ENCODE measurements around the gene PTPRS.
"Not testable (repeated sequence)": the region's sequence is repeated elsewhere in the genome, so short reads cannot be mapped to it uniquely, and the experiment has no call there.

Gene PTPRS

DNA sequence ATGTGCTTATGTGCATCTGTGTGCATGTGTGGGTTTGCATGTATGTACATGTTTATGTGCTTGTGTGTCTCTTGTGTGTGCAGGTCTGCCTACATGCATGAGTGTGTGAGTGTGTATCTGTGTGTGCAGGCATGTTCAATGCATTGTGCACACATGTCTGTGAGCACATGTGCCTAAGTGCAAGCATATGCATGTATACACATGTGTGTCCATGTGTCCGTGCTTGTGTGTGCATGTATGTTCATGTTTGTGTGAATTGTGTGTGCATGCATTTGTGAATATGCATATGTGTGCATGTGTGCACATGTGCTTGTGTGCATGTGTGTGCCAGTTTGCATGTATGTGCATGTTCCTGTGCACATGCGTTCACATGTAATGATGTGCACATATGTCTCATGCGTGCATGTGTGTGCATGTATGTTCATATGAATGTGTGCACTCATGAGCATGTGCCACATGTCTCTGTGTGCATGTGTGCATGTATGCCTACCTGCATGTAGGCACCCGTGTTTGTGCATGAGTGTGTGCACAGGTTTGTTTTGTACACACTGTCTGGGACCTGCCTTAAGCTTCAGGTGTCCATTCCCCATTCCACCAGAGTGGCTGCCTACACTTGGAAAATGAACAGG lies 32.1 kb upstream of the PTPRS start:
- TF ChIP-seq, protein P1, sequence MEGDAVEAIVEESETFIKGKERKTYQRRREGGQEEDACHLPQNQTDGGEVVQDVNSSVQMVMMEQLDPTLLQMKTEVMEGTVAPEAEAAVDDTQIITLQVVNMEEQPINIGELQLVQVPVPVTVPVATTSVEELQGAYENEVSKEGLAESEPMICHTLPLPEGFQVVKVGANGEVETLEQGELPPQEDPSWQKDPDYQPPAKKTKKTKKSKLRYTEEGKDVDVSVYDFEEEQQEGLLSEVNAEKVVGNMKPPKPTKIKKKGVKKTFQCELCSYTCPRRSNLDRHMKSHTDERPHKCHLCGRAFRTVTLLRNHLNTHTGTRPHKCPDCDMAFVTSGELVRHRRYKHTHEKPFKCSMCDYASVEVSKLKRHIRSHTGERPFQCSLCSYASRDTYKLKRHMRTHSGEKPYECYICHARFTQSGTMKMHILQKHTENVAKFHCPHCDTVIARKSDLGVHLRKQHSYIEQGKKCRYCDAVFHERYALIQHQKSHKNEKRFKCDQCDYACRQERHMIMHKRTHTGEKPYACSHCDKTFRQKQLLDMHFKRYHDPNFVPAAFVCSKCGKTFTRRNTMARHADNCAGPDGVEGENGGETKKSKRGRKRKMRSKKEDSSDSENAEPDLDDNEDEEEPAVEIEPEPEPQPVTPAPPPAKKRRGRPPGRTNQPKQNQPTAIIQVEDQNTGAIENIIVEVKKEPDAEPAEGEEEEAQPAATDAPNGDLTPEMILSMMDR (IDR thresholded peaks at IDR 0.05; ENCODE audit: low read length, missing control alignments) = no peak
- no peak for DNase-seq (ENCODE audit: low read depth)
- no peak overlapping the region for H3K4me3 ChIP-seq (replicated peaks; ENCODE audit: low read depth, low read length)

DNA sequence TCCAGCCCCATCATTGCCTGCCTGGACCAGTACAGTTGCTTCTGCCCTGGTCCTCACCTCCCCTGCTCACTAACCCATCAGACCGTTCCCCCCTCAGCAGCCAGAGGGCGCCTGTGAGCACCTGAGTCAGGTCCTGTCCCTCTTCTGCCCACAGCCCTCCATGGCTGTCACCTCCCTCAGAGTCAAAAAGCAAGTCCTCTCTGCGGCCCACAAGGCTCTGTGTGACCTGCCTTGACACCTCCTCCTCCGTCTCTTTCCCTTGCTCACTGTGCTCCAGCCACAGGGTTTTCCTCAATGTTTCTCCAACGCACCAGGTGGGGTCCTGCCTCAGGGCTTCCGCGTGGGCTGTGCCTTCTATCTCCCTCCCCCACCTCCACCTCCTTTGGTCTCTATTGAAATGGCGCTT lies 29.4 kb upstream of the PTPRS start:
- TF ChIP-seq, protein P1 (IDR thresholded peaks at IDR 0.05; ENCODE audit: low read length, missing control alignments) = peak; percentile 71
- no peak overlapping the region for H3K4me3 ChIP-seq (replicated peaks; ENCODE audit: low read depth, low read length)
- peak; percentile 28 for DNase-seq (ENCODE audit: low read depth)

DNA sequence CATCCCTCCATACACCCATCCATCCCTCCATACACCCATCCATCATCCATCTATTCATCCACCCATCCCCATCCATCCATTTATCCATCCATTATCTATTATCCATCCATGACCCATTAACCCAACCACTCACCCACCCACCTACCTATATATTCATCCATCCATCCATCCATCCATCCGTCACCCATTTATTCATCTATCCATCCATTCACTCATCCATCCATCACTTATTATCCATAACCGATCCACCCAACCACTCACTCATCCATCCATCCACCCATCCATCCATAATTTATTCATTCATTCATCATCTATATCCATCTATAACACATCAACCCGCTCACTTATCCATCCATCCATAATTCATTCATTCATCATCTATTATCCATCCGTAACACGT lies 28.7 kb upstream of the PTPRS start:
- no peak for DNase-seq (ENCODE audit: low read depth)
- TF ChIP-seq, protein P1 (IDR thresholded peaks at IDR 0.05; ENCODE audit: low read length, missing control alignments) = no peak
- no peak overlapping the region for H3K4me3 ChIP-seq (replicated peaks; ENCODE audit: low read depth, low read length)

DNA sequence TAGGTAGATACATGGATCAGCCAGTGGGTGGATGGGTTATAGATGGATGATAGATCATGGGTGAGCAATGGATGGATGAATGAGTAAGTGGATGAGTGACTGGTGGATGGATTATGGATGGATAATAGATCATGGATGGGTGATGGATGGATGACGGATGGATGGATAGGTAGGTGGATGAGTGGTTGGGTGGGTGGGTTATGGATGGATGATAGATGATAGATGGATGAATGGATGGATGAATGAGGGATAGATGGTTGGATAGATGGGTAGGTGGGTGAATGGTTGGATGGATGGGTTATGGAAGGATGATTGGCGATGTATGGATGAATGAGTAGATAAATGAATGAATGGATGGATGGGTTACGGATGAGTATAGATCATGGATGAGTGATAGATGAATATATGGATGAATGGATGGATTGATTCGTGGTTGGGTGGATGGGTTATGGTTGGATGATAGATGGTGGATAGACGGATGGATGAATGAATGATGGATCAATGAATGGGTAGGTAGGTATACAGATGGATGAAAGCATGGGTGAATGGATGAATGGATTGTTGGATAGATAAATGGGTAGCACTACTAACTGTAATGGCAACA lies 27.0 kb upstream of the PTPRS start:
- TF ChIP-seq, protein P1 (IDR thresholded peaks at IDR 0.05; ENCODE audit: low read length, missing control alignments) = no peak

DNA sequence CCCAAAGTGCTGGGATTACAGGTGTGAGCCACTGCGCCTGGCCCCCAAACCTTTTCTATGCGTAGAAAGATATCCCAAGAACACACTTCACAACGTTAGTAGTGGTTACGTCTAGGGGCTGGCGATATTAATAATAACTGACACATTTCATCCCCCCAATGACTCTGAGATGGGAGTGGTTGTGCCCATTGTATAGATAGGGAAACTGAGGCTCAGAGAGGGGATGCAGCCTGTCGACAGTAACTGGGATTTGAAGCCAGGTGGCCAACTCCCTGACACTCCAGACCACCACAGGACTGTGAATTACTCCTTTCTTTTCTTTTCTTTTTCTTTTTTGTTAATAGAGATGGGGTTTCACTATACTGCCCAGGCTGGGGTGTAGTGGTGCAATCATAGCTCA lies 25.3 kb upstream of the PTPRS start:
- H3K4me3 ChIP-seq (replicated peaks; ENCODE audit: low read depth, low read length) = no peak overlapping the region
- DNase-seq (ENCODE audit: low read depth) = no peak
- TF ChIP-seq, protein P1 (IDR thresholded peaks at IDR 0.05; ENCODE audit: low read length, missing control alignments) = no peak

More for the DNA sequence above, 27.0 kb upstream of the PTPRS start:
- DNase-seq (ENCODE audit: low read depth) = no peak
- no peak overlapping the region for H3K4me3 ChIP-seq (replicated peaks; ENCODE audit: low read depth, low read length)

DNA sequence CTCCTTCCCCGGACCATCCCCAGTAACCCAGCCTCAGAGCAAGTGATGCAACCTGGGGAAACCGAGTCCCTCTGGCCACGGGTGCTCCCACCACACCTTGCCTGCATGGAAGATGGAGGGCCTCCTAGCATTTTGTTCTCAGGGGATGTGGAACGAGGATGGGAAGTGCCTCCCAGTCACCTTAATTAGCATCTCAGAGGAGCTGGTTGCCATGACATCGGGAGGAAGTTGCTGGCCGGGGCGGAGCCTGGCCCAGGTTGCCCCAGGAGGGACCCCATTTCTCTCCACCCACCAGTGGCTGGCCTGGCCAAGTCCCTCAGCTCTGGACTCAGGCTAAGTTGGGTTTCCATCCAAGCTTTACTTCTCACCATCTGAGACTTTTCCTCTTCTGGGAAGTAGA lies 24.1 kb upstream of the PTPRS start:
- no peak for DNase-seq (ENCODE audit: low read depth)
- TF ChIP-seq, protein P1 (IDR thresholded peaks at IDR 0.05; ENCODE audit: low read length, missing control alignments) = no peak
- H3K4me3 ChIP-seq (replicated peaks; ENCODE audit: low read depth, low read length) = no peak overlapping the region

DNA sequence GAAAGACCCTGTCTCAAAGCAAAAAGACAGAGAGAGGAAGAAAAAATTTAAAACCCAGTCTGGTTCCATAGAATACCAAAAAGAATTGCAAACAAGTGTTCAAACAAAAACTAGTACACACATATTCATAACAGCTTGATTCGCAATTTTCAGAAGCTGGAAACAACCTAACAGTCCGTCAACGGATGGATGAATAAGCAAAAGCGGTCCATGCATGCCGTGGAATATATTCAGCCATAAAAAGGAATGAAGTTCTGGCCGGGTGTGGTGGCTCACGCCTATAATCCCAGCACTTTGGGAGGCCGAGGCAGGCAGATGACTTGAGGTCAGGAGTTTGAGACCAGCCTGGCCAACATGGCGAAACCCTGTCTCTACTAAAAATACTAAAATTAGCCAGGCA lies 21.2 kb upstream of the PTPRS start:
- not testable (repeated sequence) for DNase-seq (ENCODE audit: low read depth); H3K4me3 ChIP-seq (replicated peaks; ENCODE audit: low read depth, low read length)
